HepG2 (cell line): ENCODE measurements around the gene TAF1C. TPM values are rescaled to one million over a fixed set of nuclear protein-coding genes. Genes with fewer than 3 reads are reported as not detected.
A peak's percentile ranks its signal among the peaks of the same experiment; 100 is the strongest.

Experiments used
- ATF5 ChIP-seq: sonication (generic); formaldehyde crosslinking; IDR thresholded peaks from 2 replicates; pipeline ENCODE4 v1.4.0; 2020; ENCODE audit warnings: mild to moderate bottlenecking, low read depth, missing genetic modification reagents
- EED ChIP-seq: sonication (generic); formaldehyde crosslinking; IDR thresholded peaks from 2 replicates; pipeline ENCODE4 v1.5.0; 2020; ENCODE audit warnings: mild to moderate bottlenecking, missing genetic modification reagents
- MAFF ChIP-seq: IDR thresholded peaks from 2 replicates; pipeline ENCODE4 v1.6.1; 2011; ENCODE audit warnings: low read depth, low read length, improper control_type of control experiment
- NFIB ChIP-seq: sonication (generic); formaldehyde crosslinking; IDR thresholded peaks from 2 replicates; pipeline ENCODE4 v1.9.0; 2021; ENCODE audit warnings: missing genetic modification reagents, mild to moderate bottlenecking, borderline replicate concordance
- PITX1 ChIP-seq: sonication (generic); formaldehyde crosslinking; IDR thresholded peaks from 2 replicates; pipeline ENCODE4 v1.5.1; 2020; ENCODE audit warnings: mild to moderate bottlenecking, missing genetic modification reagents
- PTBP1 ChIP-seq: fragments of 200-400 bp; formaldehyde crosslinking; IDR thresholded peaks from 2 replicates; pipeline ENCODE4 v1.6.1; 2018; ENCODE audit warnings: low read length, low read depth; ENCODE audit not compliant: poor library complexity, severe bottlenecking
- RARG ChIP-seq: sonication (generic); formaldehyde crosslinking; IDR thresholded peaks from 2 replicates; pipeline ENCODE4 v1.4.0; 2020; ENCODE audit warnings: low read depth, mild to moderate bottlenecking, missing genetic modification reagents
- RBAK ChIP-seq: sonication (generic); formaldehyde crosslinking; IDR thresholded peaks from 2 replicates; pipeline ENCODE4 v1.5.1; 2020; ENCODE audit warnings: mild to moderate bottlenecking, missing genetic modification reagents
- SIN3B ChIP-seq: fragments of 150-350 bp; IDR thresholded peaks from 2 replicates; pipeline ENCODE4 v1.6.1; 2014; ENCODE audit warnings: low read length
- TCF7L2 ChIP-seq: IDR thresholded peaks from 2 replicates; pipeline ENCODE4 v1.6.1; 2011; ENCODE audit warnings: mild to moderate bottlenecking, low read depth, low read length, moderate library complexity
- YEATS4 ChIP-seq: sonication (generic); formaldehyde crosslinking; IDR thresholded peaks from 2 replicates; pipeline ENCODE4 v1.4.0; 2020; ENCODE audit warnings: missing genetic modification reagents, borderline replicate concordance
- ZNF296 ChIP-seq: sonication (generic); formaldehyde crosslinking; conservative IDR thresholded peaks from 2 replicates; pipeline ENCODE4 v1.5.0; 2020; ENCODE audit warnings: mild to moderate bottlenecking, missing genetic modification reagents
- ZNF432 ChIP-seq: sonication (generic); formaldehyde crosslinking; IDR thresholded peaks from 2 replicates; pipeline ENCODE4 v1.5.0; 2020; ENCODE audit warnings: missing genetic modification reagents, mild to moderate bottlenecking, borderline replicate concordance
- ZNF501 ChIP-seq: sonication (generic); formaldehyde crosslinking; IDR thresholded peaks from 2 replicates; pipeline ENCODE4 v1.5.1; 2020; ENCODE audit warnings: mild to moderate bottlenecking, moderate library complexity, missing genetic modification reagents
- ZNF709 ChIP-seq: sonication (generic); formaldehyde crosslinking; IDR thresholded peaks from 2 replicates; pipeline ENCODE4 v1.5.0; 2020; ENCODE audit warnings: mild to moderate bottlenecking, missing genetic modification reagents
- ZNF781 ChIP-seq: sonication (generic); formaldehyde crosslinking; IDR thresholded peaks from 2 replicates; pipeline ENCODE4 v1.5.1; 2020; ENCODE audit warnings: borderline replicate concordance, mild to moderate bottlenecking, missing genetic modification reagents; ENCODE audit errors: not compliant biosample characterization
- ZNF839 ChIP-seq: sonication (generic); formaldehyde crosslinking; IDR thresholded peaks from 2 replicates; pipeline ENCODE4 v1.4.0; 2020; ENCODE audit warnings: missing genetic modification reagents, mild to moderate bottlenecking, borderline replicate concordance
- ZSCAN20 ChIP-seq: sonication (generic); formaldehyde crosslinking; IDR thresholded peaks from 2 replicates; pipeline ENCODE4 v1.4.0; 2020; ENCODE audit warnings: missing genetic modification reagents, mild to moderate bottlenecking, borderline replicate concordance
- polyA plus RNA-seq, 8 experiments: library from polyadenylated mRNA; depleted of rRNA in 3 of 8; stranded (reverse) in 7 of 8; unstranded in 1 of 8; fragments of >200 nt; fragmentation: Illumina TruSeq in 4 of 8; extraction: Trizol in 4 of 8; gene quantifications; 2 replicates each; pipeline versions ENCODE4 v1.2.1 to v1.2.3, GENCODE V29; 2011 to 2016; ENCODE audit warnings: low read depth in 4 of 8, missing spikeins in 1 of 8, mixed read lengths in 1 of 8; ENCODE audit not compliant: insufficient read depth in 1 of 8
- total RNA-seq, 5 experiments: library from RNA; depleted of rRNA; stranded (reverse); fragments of >200 nt; fragmentation: Illumina TruSeq; extraction: Trizol; gene quantifications; 2 replicates each; pipeline ENCODE4 v1.2.3, GENCODE V29; 2016; ENCODE audit warnings: low read depth in 1 of 5
- TF ChIP-seq, protein P1 (sequence below): sonication (generic); formaldehyde crosslinking; IDR thresholded peaks from 2 replicates; pipeline ENCODE4 v1.4.0; 2020; ENCODE audit warnings: missing genetic modification reagents, low read depth, mild to moderate bottlenecking, borderline replicate concordance
- TF ChIP-seq, protein P2 (sequence below): sonication (generic); formaldehyde crosslinking; IDR thresholded peaks from 2 replicates; pipeline ENCODE4 v1.5.0; 2020; ENCODE audit warnings: missing genetic modification reagents, mild to moderate bottlenecking, borderline replicate concordance
- TF ChIP-seq, protein P3 (sequence below): IDR thresholded peaks from 2 replicates; pipeline ENCODE4 v1.6.1; 2016; ENCODE audit warnings: low read depth, missing genetic modification reagents, missing compliant biosample characterization

The TAF1C gene
- total and polyA plus RNA-seq, 2 of the 13 experiments (the other 11 are each of a cell fraction or from before 2014, with no cell fraction given) = 15.6 to 20.8 TPM

DNA sequence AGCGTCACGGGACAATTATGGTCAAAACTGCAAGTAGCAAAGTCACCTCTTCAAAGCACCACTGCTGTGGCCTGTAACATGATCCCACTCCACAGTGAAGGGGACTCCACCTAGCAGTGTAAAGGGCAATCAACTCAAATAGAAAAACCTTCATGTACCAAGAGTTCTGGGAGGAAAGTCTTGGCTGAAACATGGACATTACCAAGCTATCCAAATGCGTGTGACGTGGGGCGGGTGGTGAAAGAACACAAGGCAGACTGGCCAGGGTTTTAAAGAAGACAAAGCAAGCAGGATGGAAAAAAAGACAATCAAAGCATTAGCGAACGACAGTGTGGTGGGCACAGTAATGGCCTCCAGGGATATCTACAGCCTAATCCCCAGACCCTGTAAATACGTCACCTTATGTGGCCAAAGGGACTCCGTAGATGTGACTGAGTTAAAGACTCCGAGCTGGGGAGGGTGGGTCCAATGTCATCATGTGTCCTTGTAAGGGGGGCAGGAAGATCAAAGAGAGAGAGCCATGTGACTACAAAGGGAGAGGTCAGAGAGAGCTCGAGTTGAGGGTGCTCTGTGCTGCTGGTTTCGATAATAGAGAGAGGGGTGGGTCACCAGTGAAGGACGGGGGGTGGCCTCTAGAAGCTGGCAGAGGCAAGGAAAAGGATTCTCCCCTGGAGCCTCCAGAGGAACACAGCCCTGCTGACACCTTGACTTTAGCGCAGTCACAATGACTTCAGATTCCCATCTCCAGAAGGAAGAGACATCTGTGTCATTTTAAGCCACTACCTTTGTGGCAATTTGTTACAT, 47.8 kb downstream of the TAF1C start (continued):
- TF ChIP-seq ATF5 (no peak), MAFF (peak; percentile 55; the same call in 1 of the 2 replicates), ZNF501 (CRISPR knock-in tag) (peak; percentile 93), ZNF432 (CRISPR knock-in tag) (no peak), NFIB (CRISPR knock-in tag) (no peak), YEATS4 (CRISPR knock-in tag) (peak; percentile 66; the same call in 1 of the 2 replicates), TCF7L2 (peak; percentile 87), PTBP1 (no peak), ZNF781 (CRISPR knock-in tag) (peak; percentile 84), SIN3B (no peak), ZNF709 (CRISPR knock-in tag) (no peak; the same call in 1 of the 2 replicates), ZSCAN20 (CRISPR knock-in tag) (no peak), RBAK (no peak), EED (CRISPR knock-in tag) (no peak), RARG (CRISPR knock-in tag) (0 out of 2 replicates have a peak, but pooled peaks have one; percentile 84), PITX1 (CRISPR knock-in tag) (peak; percentile 92), ZNF296 (no peak), ZNF839 (CRISPR knock-in tag) (no peak)
- TF ChIP-seq, protein P1, sequence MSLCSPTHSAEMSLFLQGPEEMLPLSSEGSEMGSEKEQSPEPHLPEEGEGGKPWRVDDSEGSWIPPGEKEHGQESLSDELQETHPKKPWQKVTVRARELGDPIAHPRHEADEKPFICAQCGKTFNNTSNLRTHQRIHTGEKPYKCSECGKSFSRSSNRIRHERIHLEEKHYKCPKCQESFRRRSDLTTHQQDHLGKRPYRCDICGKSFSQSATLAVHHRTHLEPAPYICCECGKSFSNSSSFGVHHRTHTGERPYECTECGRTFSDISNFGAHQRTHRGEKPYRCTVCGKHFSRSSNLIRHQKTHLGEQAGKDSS (CRISPR knock-in tag) = no peak
- TF ChIP-seq, protein P2, sequence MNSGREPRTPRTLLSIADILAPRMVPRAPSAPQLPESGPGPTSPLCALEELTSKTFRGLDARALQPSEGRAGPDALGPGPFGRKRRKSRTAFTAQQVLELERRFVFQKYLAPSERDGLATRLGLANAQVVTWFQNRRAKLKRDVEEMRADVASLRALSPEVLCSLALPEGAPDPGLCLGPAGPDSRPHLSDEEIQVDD (CRISPR knock-in tag) = no peak
- TF ChIP-seq, protein P3, sequence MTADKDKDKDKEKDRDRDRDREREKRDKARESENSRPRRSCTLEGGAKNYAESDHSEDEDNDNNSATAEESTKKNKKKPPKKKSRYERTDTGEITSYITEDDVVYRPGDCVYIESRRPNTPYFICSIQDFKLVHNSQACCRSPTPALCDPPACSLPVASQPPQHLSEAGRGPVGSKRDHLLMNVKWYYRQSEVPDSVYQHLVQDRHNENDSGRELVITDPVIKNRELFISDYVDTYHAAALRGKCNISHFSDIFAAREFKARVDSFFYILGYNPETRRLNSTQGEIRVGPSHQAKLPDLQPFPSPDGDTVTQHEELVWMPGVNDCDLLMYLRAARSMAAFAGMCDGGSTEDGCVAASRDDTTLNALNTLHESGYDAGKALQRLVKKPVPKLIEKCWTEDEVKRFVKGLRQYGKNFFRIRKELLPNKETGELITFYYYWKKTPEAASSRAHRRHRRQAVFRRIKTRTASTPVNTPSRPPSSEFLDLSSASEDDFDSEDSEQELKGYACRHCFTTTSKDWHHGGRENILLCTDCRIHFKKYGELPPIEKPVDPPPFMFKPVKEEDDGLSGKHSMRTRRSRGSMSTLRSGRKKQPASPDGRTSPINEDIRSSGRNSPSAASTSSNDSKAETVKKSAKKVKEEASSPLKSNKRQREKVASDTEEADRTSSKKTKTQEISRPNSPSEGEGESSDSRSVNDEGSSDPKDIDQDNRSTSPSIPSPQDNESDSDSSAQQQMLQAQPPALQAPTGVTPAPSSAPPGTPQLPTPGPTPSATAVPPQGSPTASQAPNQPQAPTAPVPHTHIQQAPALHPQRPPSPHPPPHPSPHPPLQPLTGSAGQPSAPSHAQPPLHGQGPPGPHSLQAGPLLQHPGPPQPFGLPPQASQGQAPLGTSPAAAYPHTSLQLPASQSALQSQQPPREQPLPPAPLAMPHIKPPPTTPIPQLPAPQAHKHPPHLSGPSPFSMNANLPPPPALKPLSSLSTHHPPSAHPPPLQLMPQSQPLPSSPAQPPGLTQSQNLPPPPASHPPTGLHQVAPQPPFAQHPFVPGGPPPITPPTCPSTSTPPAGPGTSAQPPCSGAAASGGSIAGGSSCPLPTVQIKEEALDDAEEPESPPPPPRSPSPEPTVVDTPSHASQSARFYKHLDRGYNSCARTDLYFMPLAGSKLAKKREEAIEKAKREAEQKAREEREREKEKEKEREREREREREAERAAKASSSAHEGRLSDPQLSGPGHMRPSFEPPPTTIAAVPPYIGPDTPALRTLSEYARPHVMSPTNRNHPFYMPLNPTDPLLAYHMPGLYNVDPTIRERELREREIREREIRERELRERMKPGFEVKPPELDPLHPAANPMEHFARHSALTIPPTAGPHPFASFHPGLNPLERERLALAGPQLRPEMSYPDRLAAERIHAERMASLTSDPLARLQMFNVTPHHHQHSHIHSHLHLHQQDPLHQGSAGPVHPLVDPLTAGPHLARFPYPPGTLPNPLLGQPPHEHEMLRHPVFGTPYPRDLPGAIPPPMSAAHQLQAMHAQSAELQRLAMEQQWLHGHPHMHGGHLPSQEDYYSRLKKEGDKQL (CRISPR knock-in tag) = peak; percentile 72; the same call in 1 of the 2 replicates
